Karpas-422 (cell line): Measurements from ENCODE around the gene ALK. TPM values are rescaled to one million over a fixed set of nuclear protein-coding genes. Genes with fewer than 3 reads are reported as not detected.

Source experiments
- DNase-seq: peaks from one replicate; pipeline ENCODE4 v3.0.0-alpha.2; 2015
- H2AFZ ChIP-seq: fragments of 200-600 bp; sonication (generic); 2 replicates; pipeline ENCODE4 v1.6.1; 2014; ENCODE audit warnings: antibody characterized with exemption, low read length, mixed read lengths
- H3K27ac ChIP-seq: fragments of 200-600 bp; sonication (generic); 2 replicates; pipeline ENCODE4 v1.5.1; 2014; ENCODE audit warnings: mild to moderate bottlenecking, low read length, moderate library complexity
- H3K27me3 ChIP-seq: fragments of 200-600 bp; sonication (generic); 2 replicates; pipeline ENCODE4 v1.6.1; 2014; ENCODE audit warnings: low read length, mixed read lengths
- H3K36me3 ChIP-seq: fragments of 200-600 bp; sonication (generic); 2 replicates; pipeline ENCODE4 v1.6.1; 2014; ENCODE audit warnings: low read length, mixed read lengths; ENCODE audit not compliant: insufficient read depth
- H3K4me1 ChIP-seq: fragments of 200-600 bp; sonication (generic); 2 replicates; pipeline ENCODE4 v1.6.1; 2014; ENCODE audit warnings: mild to moderate bottlenecking, low read length, mixed read lengths
- H3K4me2 ChIP-seq: fragments of 200-600 bp; sonication (generic); 2 replicates; pipeline ENCODE4 v1.6.1; 2014; ENCODE audit warnings: low read length, low read depth, mild to moderate bottlenecking; ENCODE audit not compliant: poor library complexity, severe bottlenecking
- H3K4me3 ChIP-seq: fragments of 200-600 bp; sonication (generic); 2 replicates; pipeline ENCODE4 v1.5.1; 2014; ENCODE audit warnings: mild to moderate bottlenecking, antibody characterized with exemption, low read length, mixed read lengths
- H3K79me2 ChIP-seq: fragments of 200-600 bp; sonication (generic); 2 replicates; pipeline ENCODE4 v1.6.1; 2014; ENCODE audit warnings: mild to moderate bottlenecking, low read length, mixed read lengths
- H3K9ac ChIP-seq: fragments of 200-600 bp; sonication (generic); 2 replicates; pipeline ENCODE4 v1.6.0; 2014; ENCODE audit warnings: low read length
- H3K9me2 ChIP-seq: fragments of 200-600 bp; sonication (generic), shearing (Covaris generic); replicated peaks from 2 replicates; pipeline ENCODE4 v1.6.0; 2014; ENCODE audit warnings: mild to moderate bottlenecking, low read length, moderate library complexity; ENCODE audit not compliant: insufficient read depth
- H3K9me3 ChIP-seq: fragments of 300-700, 200-600 bp; sonication (generic); 2 replicates; pipeline ENCODE4 v1.6.1; 2014; ENCODE audit warnings: low read length, mixed read lengths
- H4K20me1 ChIP-seq: fragments of 200-600 bp; sonication (generic); 2 replicates; pipeline ENCODE4 v1.6.1; 2014; ENCODE audit warnings: mild to moderate bottlenecking, antibody characterized with exemption, low read length, low read depth; ENCODE audit not compliant: insufficient read depth
- total RNA-seq: library from RNA; depleted of rRNA; stranded (reverse); fragments of >200 nt; shearing (Covaris generic); gene quantifications from 2 replicates; pipeline ENCODE4 v1.2.3, GENCODE V29; 2014; ENCODE audit warnings: low replicate concordance

Gene ALK
- total RNA-seq, 1 experiment from 2014 or later = not detected

DNA sequence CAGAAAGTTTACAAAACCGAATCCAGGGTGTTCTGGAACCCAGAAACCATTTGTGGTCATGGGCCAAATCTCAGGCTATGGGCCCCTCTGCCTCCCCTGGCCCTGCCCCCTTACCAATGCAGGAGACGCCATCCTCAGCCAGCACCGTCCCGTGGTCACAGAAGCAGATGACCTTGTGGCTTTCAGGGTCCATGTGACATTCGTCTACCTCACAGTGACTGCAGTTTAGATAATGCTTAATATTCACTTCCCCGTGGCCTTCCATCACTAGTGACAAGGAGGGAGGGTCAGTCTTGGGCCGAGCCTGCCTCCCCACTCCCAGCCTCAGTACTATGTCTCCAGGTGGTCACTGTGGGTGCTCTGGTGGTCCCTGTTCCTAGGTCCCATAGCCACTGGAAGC, 694.6 kb downstream of the ALK start:
- Histone ChIP-seq H3K27me3 (no peaks in the 10 kb centered on the region), H3K79me2 (no peaks in the 10 kb centered on the region), H3K36me3 (no peaks in the 10 kb centered on the region), H2AFZ (no peak overlapping the region), H3K4me3 (no peak overlapping the region), H3K27ac (no peak overlapping the region), H3K9me3 (no peaks in the 10 kb centered on the region), H4K20me1 (no peaks in the 10 kb centered on the region), H3K9ac (no peak overlapping the region), H3K4me2 (no peak overlapping the region), H3K4me1 (no peaks in the 10 kb centered on the region), H3K9me2 (no peaks in the 10 kb centered on the region)
- no peak for DNase-seq

DNA sequence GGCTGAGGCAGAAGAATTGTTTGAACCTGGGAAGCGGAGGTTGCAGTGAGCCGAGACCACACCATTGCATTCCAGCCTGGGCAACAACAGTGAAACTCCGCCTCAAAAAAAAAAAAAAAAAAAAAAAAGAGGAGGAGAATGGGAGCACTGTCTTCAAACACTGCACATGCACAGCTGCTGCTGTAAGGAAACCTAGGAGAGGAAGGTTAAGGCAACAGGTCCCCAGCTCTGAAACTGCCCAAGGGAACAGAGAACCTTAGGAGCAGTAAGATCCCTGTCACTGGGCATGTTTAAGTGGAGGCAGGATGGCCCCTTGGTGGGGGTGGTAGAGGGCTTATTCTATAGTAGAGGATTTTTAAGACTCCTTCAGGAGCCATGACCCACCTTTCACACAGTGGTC, 695.0 kb downstream of the ALK start:
- no peak overlapping the region for H3K4me3 ChIP-seq
- no peak overlapping the region for H3K9ac ChIP-seq
- no peak overlapping the region for H2AFZ ChIP-seq
- H3K4me1 ChIP-seq = no peaks in the 10 kb centered on the region
- H3K27me3 ChIP-seq = no peaks in the 10 kb centered on the region
- no peak overlapping the region for H3K27ac ChIP-seq
- no peaks in the 10 kb centered on the region for H3K9me3 ChIP-seq
- no peaks in the 10 kb centered on the region for H3K9me2 ChIP-seq
- no peaks in the 10 kb centered on the region for H3K79me2 ChIP-seq
- no peaks in the 10 kb centered on the region for H3K36me3 ChIP-seq
- no peak overlapping the region for H3K4me2 ChIP-seq
- no peak for DNase-seq
- no peaks in the 10 kb centered on the region for H4K20me1 ChIP-seq

- Histone ChIP-seq H3K4me3 (no peak overlapping the region), H3K4me2 (no peak overlapping the region), H4K20me1 (no peaks in the 10 kb centered on the region), H3K27ac (no peak overlapping the region), H2AFZ (no peak overlapping the region), H3K79me2 (no peaks in the 10 kb centered on the region), H3K9me2 (no peaks in the 10 kb centered on the region), H3K27me3 (no peaks in the 10 kb centered on the region), H3K9me3 (no peaks in the 10 kb centered on the region), H3K9ac (no peak overlapping the region), H3K4me1 (no peaks in the 10 kb centered on the region), H3K36me3 (no peaks in the 10 kb centered on the region)
- DNase-seq = no peak
Observed at GRCh38 chr2:29225814-29226213, 695.6 kb downstream of the ALK start.

DNA sequence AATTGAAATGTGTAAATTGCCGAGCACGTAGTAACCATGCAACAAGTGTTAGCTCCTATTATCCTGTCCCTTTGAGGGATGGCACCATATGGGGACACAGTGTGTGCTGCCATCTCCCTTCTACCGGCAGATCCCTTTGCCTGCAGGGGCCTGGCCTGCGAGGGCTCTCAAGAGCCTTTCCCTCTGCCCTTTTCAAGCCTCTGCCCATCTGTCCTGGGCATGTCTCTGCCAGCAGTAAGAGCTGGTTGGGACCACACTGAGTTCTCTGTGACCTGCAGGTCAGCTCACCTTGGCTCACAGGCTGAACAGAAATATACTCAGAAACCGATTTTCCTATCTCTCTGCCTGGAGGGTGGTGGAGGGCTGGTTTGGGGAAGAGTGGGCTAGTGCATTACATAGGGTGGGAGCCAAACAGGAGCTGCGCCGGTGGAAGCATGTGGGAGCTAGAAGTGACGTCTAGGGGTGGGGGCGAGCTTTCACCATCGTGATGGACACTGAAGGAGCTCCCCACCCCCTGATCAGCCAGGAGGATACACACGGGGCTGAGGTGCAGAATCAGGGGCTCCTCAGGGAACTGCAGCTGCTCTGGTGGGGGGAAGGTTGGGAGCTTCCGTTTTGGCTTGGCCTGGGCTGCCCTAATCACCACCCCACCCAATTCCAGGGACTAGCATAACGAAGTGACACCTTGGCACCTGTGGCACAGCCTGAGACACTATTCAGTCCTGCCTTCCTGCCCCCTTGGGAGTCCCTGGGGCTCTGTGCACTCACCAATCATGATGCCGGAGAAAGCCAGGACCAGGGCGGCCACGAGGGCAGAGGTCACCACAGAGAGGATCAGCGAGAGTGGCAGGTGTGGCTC, 696.5 kb downstream of the ALK start:
- no peaks in the 10 kb centered on the region for H3K4me1 ChIP-seq
- no peak for DNase-seq
- H3K9ac ChIP-seq = no peak overlapping the region
- no peaks in the 10 kb centered on the region for H4K20me1 ChIP-seq
- H3K9me2 ChIP-seq = no peaks in the 10 kb centered on the region
- no peaks in the 10 kb centered on the region for H3K36me3 ChIP-seq
- H3K4me3 ChIP-seq = no peak overlapping the region
- H3K79me2 ChIP-seq = no peaks in the 10 kb centered on the region
- H3K9me3 ChIP-seq = no peaks in the 10 kb centered on the region
- H2AFZ ChIP-seq = no peak overlapping the region
- H3K27ac ChIP-seq = no peak overlapping the region
- H3K4me2 ChIP-seq = no peak overlapping the region
- no peaks in the 10 kb centered on the region for H3K27me3 ChIP-seq

DNA sequence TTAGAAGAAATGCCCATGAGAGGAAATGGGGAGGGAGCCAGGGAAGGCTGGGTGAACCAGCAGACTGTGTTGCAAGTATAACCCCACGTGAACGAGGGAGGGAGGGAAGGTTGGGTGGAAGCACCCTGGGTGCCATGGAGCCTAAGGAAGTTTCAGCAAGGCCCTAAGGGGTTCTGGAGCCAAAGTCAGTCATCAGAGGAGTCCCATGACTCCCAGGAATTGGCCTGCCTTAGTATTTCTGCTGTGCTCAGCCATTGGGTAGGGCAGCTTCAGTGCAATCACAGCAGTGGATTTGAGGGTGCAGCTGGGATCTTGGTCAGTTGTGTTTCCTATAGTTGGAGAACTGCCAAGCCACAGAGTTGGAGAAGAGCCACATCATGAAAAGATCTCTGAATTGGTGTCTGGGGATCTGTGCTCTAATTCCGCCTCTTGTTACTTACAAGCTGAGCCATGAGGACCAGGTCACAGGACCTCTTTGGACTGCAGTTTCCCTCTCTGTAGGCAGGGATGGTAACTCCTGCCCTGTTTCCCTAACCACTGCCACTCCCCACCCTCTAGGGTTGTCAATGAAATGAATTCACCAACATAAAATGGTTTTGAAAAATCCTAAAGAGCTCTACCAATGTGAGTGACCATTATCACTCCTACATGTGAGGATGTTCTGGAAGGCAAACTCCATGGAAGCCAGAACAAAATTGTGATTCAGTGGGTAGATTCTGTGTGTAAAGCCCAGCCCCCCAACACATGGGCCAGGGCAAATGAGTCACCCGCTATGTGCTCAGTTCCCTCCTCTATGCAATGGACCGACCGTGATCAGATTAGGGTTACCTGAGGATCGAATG, 697.3 kb downstream of the ALK start:
- H3K9me3 ChIP-seq = no peaks in the 10 kb centered on the region
- no peak overlapping the region for H3K4me2 ChIP-seq
- H3K4me1 ChIP-seq = no peaks in the 10 kb centered on the region
- no peaks in the 10 kb centered on the region for H3K36me3 ChIP-seq
- no peak overlapping the region for H3K4me3 ChIP-seq
- no peak overlapping the region for H3K9ac ChIP-seq
- no peaks in the 10 kb centered on the region for H3K79me2 ChIP-seq
- no peaks in the 10 kb centered on the region for H3K27me3 ChIP-seq
- H4K20me1 ChIP-seq = no peaks in the 10 kb centered on the region
- H3K27ac ChIP-seq = no peak overlapping the region
- no peaks in the 10 kb centered on the region for H3K9me2 ChIP-seq
- no peak for DNase-seq
- no peak overlapping the region for H2AFZ ChIP-seq

- DNase-seq = no peak
- no peak overlapping the region for H3K27ac ChIP-seq
- H3K4me1 ChIP-seq = no peaks in the 10 kb centered on the region
- H3K9me3 ChIP-seq = no peaks in the 10 kb centered on the region
- H2AFZ ChIP-seq = no peak overlapping the region
- H3K4me3 ChIP-seq = no peak overlapping the region
- no peaks in the 10 kb centered on the region for H3K27me3 ChIP-seq
- no peaks in the 10 kb centered on the region for H4K20me1 ChIP-seq
- no peak overlapping the region for H3K4me2 ChIP-seq
- H3K36me3 ChIP-seq = no peaks in the 10 kb centered on the region
- H3K9me2 ChIP-seq = no peaks in the 10 kb centered on the region
- no peak overlapping the region for H3K9ac ChIP-seq
- H3K79me2 ChIP-seq = no peaks in the 10 kb centered on the region
Observed at GRCh38 chr2:29223257-29223656, 698.1 kb downstream of the ALK start.

- DNase-seq = no peak
Observed at GRCh38 chr2:29222381-29223179, 698.8 kb downstream of the ALK start.

More at GRCh38 chr2:29222381-29223179, 698.8 kb downstream of the ALK start:
- H3K4me2 ChIP-seq = no peak overlapping the region
- no peak overlapping the region for H2AFZ ChIP-seq
- no peak overlapping the region for H3K27ac ChIP-seq
- no peaks in the 10 kb centered on the region for H3K9me2 ChIP-seq
- H3K4me1 ChIP-seq = no peaks in the 10 kb centered on the region
- H3K79me2 ChIP-seq = no peaks in the 10 kb centered on the region
- H4K20me1 ChIP-seq = no peaks in the 10 kb centered on the region
- H3K4me3 ChIP-seq = no peak overlapping the region
- H3K9ac ChIP-seq = no peak overlapping the region
- no peaks in the 10 kb centered on the region for H3K9me3 ChIP-seq
- no peaks in the 10 kb centered on the region for H3K27me3 ChIP-seq
- no peaks in the 10 kb centered on the region for H3K36me3 ChIP-seq
